ENCODE data around the gene HLA-E.
A peak's percentile ranks its signal among the peaks of the same experiment; 100 is the strongest.
"Not testable (repeated sequence)": the region's sequence is repeated elsewhere in the genome, so short reads cannot be mapped to it uniquely, and the experiment has no call there.

The HLA-E gene

DNA sequence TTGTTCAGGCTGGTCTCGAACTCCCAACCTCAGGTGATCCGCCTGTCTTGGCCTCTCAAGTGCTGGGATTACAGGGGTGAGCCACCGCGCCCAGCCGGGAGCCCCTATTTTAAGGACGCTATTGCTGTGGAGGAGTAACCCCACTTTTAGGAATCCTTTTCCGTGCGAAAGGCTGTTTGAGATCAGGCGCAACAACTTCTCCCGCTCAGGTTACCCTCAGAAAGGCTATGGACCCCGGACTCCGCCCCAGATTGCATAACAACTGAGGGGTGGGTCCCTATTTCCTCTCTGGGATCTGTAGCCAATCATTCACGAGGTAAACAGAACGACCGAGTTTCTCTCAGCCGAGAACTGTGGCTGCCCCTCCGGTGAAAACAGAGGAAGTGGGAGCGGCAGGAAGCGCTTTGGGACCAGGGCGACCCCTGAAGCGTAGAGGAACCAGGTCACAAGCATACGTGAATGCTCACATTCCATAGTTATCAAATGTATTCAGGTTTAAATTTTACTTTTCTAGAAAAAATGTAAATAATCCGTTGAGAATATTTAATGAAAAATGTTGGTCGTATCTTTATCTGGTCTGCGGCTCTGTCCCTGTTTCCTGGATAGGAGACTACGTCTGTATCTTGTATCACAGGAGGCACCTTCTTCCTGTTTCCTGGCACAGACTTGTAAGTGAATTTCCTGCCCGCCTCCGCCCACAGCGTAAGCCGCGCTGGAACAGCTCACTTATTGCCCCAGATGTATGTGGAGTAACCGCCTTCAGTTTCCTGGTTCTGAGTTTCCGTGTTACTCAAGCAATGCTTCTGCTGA, 26.8 kb downstream of the HLA-E start:
- DNase-seq (ENCODE audit: insufficient read length): no peak
- FAIRE-seq: peak; percentile 90
- no peak for TF ChIP-seq POLR2A (IDR thresholded peaks at IDR 0.05; ENCODE audit: low read depth, low read length)
- peak; percentile 58 for TF ChIP-seq POLR2AphosphoS5 (IDR thresholded peaks at IDR 0.05; ENCODE audit: low read depth, low read length)
- TF ChIP-seq TAF1 (IDR thresholded peaks at IDR 0.05; ENCODE audit: borderline replicate concordance, low read depth, low read length): no peak

DNA sequence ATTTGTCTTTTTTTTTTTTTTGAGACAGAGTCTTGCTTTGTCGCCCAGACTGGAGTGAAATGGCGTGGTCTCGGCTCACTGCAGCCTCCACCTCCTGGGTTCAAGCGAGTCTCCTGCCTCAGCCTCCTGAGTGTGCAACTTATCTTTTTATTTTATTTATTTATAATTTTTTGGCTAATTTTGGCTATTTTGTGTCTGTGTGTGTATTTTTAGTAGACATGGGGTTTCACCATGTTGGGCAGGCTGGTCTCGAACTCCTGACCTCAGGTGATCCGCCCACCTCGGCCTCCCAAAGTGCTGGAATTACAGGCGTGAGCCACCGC, 27.4 kb downstream of the HLA-E start:
- DNase-seq (ENCODE audit: insufficient read length); FAIRE-seq: not testable (repeated sequence)

GRCh38 chr6:30517767-30518504, 28.6 kb downstream of the HLA-E start:
- not testable (repeated sequence) for FAIRE-seq; DNase-seq (ENCODE audit: insufficient read length)

DNA sequence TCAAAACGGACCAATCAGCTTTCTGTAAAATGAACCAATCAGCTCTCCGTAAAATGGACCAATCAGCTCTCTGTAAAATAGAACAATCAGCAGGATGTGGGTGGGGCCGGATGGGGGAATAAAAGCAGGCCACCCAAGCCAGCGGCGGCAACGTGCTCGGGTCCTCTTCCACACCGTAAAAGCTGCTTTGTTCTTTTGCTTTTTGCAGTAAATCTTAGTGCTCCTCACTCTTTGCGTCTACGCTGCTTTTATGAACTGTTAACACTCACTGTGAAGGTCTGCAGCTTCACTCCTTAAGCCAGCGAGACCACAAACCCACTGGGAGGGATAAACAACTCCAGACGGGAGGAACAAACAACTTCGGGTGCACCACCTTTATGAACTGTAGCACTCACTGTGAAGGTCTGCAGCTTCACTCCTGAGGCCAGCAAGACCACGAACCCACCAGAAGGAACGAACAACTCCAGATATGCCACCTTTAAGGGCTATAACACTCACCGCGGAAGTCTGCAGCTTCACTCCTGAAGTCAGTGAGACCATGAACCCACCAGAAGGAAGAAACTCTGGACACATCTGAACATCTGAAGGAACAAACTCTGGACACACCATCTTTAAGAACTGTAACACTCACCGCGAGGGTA, 29.3 kb downstream of the HLA-E start:
- not testable (repeated sequence) for FAIRE-seq; DNase-seq (ENCODE audit: insufficient read length)

GRCh38 chr6:30520522-30520921, 31.2 kb downstream of the HLA-E start:
- TF ChIP-seq POLR2A (IDR thresholded peaks at IDR 0.05; ENCODE audit: low read depth, low read length) (no peak), TAF1 (IDR thresholded peaks at IDR 0.05; ENCODE audit: borderline replicate concordance, low read depth, low read length) (no peak), POLR2AphosphoS5 (IDR thresholded peaks at IDR 0.05; ENCODE audit: low read depth, low read length) (no peak)
- DNase-seq (ENCODE audit: insufficient read length): no peak
- no peak for FAIRE-seq

GRCh38 chr6:30521082-30521481, 31.8 kb downstream of the HLA-E start:
- not testable (repeated sequence) for DNase-seq (ENCODE audit: insufficient read length); FAIRE-seq

DNA sequence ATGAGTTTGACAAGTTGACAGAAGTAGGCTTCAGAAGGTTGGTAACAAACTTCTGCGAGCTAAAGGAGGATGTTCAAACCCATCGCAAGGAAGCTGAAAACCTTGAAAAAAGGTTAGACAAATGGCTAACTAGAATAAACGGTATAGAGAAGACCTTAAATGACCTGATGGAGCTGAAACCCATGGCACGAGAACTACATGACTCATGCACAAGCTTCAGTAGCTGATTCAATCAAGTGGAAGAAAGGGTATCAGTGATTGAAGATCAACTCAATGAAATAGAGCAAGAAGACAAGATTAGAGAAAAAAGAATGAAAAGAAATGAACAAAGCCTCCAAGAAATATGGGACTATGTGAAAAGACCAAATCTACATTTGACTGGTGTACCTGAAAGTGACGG, 32.6 kb downstream of the HLA-E start:
- DNase-seq (ENCODE audit: insufficient read length); FAIRE-seq: not testable (repeated sequence)

- not testable (repeated sequence) for DNase-seq (ENCODE audit: insufficient read length); FAIRE-seq
Observed at GRCh38 chr6:30526444-30526843, 37.1 kb downstream of the HLA-E start.

DNA sequence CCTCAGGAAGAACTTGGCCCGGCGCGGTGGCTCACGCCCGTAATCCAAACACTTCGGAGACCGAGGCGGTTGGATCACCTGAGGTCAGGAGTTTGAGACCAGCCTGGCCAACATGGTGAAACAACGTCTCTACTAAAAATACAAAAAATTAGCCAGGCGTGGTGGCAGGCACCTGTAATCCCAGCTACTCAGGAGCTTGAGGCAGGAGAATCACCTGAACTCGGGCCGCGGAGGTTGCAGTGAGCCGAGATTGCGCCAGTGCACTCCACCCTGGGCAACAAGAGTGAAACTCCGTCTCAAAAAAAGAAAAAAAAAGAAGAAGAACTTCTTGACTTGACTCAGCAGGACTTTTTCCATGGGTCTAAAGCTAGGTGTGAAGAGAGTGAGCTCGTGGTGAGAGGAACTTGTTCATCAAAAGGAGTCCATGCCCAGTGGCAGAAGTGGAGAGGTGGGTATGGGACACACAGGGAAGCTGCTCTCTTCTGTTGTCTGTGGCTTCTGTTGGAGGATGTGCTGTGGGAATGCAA, 40.1 kb downstream of the HLA-E start:
- FAIRE-seq; DNase-seq (ENCODE audit: insufficient read length): not testable (repeated sequence)

DNA sequence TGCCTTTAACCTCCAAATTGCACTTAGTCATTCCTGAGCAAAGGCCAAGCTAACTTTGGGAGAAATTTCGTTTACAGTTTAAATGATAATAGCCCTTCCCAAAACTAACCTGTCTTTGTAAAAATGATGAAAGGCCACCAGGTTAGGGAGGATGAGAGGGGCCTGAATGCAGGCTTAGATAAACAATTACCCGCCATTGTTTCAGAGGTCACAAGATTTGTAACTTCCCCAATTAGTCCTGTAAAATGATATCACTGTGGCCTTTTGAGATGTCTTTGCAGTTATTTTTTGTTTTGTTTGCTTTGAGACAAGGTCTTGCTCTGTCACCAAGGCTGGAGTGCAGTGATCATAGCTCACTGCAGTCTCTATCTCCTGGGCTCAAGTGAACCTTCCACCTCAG, 40.7 kb downstream of the HLA-E start:
- FAIRE-seq: no peak
- DNase-seq (ENCODE audit: insufficient read length): no peak
- TF ChIP-seq POLR2AphosphoS5 (IDR thresholded peaks at IDR 0.05; ENCODE audit: low read depth, low read length) (no peak), POLR2A (IDR thresholded peaks at IDR 0.05; ENCODE audit: low read depth, low read length) (no peak), TAF1 (IDR thresholded peaks at IDR 0.05; ENCODE audit: borderline replicate concordance, low read depth, low read length) (no peak)

DNA sequence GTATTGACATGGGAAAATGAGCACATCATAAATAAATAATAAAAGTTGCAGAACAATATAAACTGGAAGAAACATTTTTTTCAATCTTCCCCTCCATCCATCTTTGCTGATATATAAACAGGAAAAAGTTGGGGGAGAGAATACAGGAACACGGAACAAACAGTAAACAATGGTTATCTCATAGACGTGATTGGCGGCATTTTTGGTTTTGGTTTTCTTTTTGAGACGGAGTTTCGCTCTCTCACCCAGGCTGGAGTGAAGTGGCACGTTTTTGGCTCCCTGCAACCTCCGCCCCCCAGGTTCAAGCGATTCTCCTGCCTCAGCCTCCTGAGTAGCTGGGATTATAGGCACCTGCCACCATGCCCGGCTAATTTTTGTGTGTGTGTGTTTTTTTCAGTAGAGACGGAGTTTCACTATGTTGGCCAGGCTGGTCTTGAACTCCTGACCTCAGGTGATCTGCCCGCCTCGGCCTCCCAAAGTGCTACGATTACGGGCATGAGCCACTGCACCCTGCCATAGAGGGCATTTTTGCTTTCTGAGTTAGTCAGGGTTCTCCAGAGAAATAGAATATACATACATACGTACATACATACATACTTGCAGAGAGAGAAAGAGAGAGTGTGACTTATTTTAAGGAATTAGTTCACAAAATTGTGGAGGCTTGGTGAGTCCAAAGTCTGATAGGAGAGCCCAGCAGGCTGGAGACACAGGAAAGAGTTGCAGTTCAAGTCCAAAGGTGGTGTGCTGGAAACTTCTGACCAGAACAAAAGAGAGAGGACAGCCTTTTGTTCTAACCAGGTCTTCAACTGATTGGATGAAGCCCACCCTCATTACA, 44.4 kb downstream of the HLA-E start:
- FAIRE-seq (no peak), DNase-seq (ENCODE audit: insufficient read length) (no peak)
- TF ChIP-seq POLR2AphosphoS5 (IDR thresholded peaks at IDR 0.05; ENCODE audit: low read depth, low read length): no peak
- no peak for TF ChIP-seq POLR2A (IDR thresholded peaks at IDR 0.05; ENCODE audit: low read depth, low read length)
- TF ChIP-seq TAF1 (IDR thresholded peaks at IDR 0.05; ENCODE audit: borderline replicate concordance, low read depth, low read length): no peak

DNA sequence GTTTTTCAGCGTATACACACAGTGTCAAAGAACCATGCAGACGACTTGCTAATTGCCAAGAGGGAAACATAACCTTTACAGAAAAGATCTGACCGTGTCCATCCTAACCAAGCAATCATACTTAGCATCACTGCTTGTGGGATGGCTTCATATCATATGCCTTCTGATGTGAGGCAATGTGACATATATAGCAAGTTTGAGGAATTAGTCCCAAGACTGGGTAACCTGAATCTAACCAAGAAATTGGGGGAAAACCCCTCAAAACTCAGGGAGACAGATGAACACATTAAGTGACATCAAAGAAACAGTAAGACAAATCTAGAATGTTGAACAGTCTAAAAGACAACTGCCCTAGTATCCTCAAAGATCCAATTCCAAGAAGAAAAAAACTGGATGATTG, 48.6 kb downstream of the HLA-E start:
- TF ChIP-seq POLR2A (IDR thresholded peaks at IDR 0.05; ENCODE audit: low read depth, low read length): no peak
- TF ChIP-seq POLR2AphosphoS5 (IDR thresholded peaks at IDR 0.05; ENCODE audit: low read depth, low read length): no peak
- no peak for TF ChIP-seq TAF1 (IDR thresholded peaks at IDR 0.05; ENCODE audit: borderline replicate concordance, low read depth, low read length)
- no peak for FAIRE-seq

More for the DNA sequence above, 48.6 kb downstream of the HLA-E start:
- no peak for DNase-seq (ENCODE audit: insufficient read length)

All from GM12892 (cell line).